Epithelial cell of proximal tubule (primary cell): ENCODE results near the gene GPR62. TPM values are rescaled to one million over a fixed set of nuclear protein-coding genes. Genes with fewer than 3 reads are reported as not detected.

ENCODE experiments used
- DNase-seq: peaks from one replicate; pipeline ENCODE4 v3.0.0-alpha.2; 2011; ENCODE audit warnings: low read depth
- H3K4me3 ChIP-seq: 2 replicates; pipeline ENCODE4 v1.5.1; 2011; ENCODE audit warnings: low read depth, mild to moderate bottlenecking, low read length
- total RNA-seq: library from RNA; depleted of rRNA; stranded (reverse); fragments of >200 nt; gene quantifications from 2 replicates; pipeline ENCODE4 v1.2.3, GENCODE V29; 2015
- TF ChIP-seq, protein P1 (sequence below): conservative IDR thresholded peaks from 2 replicates; pipeline ENCODE4 v1.5.1; 2012; ENCODE audit warnings: low read depth, mild to moderate bottlenecking, low read length

The GPR62 gene
- total RNA-seq, 1 donor from 2014 or later = not detected

DNA sequence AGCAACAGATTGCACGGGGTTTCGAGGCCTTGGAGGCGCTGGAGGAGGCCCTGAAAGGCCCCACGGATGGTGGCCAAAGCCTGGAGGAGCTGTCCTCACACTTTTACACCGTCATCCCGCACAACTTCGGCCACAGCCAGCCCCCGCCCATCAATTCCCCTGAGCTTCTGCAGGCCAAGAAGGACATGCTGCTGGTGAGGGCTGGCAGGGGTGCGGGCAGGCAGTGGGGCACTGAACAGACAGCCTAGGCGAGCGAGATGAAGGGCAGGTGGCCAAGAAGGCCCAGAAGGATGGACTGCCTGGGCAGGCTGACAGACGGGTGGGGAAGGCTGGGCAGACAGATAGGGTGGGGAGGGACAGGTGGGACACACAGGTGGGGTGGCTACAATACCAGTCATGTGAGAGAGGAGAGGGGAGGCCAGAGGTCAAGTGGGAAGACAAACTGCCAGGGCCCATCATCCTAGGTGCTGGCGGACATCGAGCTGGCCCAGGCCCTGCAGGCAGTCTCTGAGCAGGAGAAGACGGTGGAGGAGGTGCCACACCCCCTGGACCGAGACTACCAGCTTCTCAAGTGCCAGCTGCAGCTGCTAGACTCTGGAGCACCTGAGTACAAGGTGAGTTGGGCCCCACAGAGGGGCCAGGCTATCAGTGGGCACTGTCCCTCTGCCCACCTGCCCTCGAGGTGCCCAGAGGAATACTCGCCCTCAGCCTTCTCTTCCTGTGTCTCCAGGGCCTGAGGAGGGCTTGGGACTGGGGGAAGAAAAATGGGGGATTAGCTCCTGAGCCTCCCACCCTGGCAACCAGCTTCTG lies 9.9 kb upstream of the GPR62 start:
- TF ChIP-seq, protein P1, sequence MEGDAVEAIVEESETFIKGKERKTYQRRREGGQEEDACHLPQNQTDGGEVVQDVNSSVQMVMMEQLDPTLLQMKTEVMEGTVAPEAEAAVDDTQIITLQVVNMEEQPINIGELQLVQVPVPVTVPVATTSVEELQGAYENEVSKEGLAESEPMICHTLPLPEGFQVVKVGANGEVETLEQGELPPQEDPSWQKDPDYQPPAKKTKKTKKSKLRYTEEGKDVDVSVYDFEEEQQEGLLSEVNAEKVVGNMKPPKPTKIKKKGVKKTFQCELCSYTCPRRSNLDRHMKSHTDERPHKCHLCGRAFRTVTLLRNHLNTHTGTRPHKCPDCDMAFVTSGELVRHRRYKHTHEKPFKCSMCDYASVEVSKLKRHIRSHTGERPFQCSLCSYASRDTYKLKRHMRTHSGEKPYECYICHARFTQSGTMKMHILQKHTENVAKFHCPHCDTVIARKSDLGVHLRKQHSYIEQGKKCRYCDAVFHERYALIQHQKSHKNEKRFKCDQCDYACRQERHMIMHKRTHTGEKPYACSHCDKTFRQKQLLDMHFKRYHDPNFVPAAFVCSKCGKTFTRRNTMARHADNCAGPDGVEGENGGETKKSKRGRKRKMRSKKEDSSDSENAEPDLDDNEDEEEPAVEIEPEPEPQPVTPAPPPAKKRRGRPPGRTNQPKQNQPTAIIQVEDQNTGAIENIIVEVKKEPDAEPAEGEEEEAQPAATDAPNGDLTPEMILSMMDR = no peak
- DNase-seq = no peak

GRCh38 chr3:51945926-51946705 lies 9.1 kb upstream of the GPR62 start:
- TF ChIP-seq, protein P1 = no peak
- DNase-seq = no peak

More for the DNA sequence above, 9.9 kb upstream of the GPR62 start:
- no peak overlapping the region for H3K4me3 ChIP-seq

GRCh38 chr3:51946796-51947195 lies 8.4 kb upstream of the GPR62 start:
- no peak overlapping the region for H3K4me3 ChIP-seq
- DNase-seq = no peak
- TF ChIP-seq, protein P1 = no peak

More at GRCh38 chr3:51945926-51946705, 9.1 kb upstream of the GPR62 start:
- no peak overlapping the region for H3K4me3 ChIP-seq

DNA sequence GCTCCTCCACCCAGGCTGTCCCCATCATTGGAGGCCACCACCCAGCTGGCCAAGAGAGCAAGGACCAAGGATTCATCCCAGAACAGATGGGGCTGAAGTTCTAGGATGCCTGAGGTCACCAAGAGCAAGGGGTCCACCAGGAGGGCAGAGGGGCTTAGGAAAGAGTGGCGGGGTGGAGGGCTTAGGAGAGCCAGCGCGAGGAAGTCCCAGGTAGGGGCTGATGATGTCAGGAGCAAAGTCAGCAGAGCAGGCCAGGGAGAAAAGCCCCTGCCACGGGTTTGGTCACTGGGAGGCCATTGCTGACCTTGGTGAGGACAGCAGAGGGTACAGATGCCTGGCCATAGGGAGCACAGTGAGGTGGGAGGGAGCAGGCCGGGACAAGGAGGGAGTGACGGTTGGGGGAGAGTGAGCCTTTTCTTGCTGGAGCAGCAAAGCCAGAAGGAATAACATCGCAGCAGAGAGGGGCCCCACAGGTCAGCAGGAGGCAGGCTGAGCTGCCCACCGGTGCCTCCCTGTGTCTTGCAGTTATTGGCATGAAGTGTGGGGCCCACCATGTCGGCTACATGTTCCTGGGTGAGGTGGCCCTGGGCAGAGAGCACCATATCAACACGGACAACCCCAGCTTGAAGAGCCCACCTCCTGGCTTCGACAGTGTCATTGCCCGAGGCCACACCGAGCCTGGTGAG lies 7.8 kb upstream of the GPR62 start:
- TF ChIP-seq, protein P1 = no peak
- no peak for DNase-seq
- H3K4me3 ChIP-seq = no peak overlapping the region

GRCh38 chr3:51948016-51948580 lies 7.1 kb upstream of the GPR62 start:
- no peak for DNase-seq
- H3K4me3 ChIP-seq = no peak overlapping the region
- TF ChIP-seq, protein P1 = no peak

DNA sequence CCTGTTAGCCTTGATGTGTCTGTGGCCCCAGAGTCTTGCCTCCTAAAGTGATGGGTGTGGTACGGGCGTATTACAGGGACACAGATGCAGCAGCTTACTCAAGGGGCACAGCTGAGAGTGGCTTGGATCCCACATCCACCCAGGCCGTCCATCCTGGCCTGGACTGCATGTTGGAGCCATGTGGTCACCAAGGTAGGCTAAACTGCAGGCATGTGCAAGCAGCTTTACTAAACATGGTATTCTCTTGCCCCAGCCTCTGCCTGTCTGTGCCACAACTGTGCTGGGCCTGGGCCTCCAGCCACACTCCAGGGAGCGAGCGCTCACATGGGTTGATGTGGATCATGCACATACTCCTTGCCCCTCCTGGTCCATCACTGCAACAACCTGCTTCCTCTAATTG lies 6.1 kb upstream of the GPR62 start:
- DNase-seq = no peak
- H3K4me3 ChIP-seq = no peak overlapping the region
- TF ChIP-seq, protein P1 = no peak
